Spleen (tissue), 7 donors: ENCODE measurements around the gene SOX5.

Experiments used
- POLR2A ChIP-seq, 3 donors: fragments of 450-650 bp; IDR thresholded peaks; one replicate each; pipeline ENCODE4 v1.5.1; 2017; ENCODE audit warnings: antibody characterized with exemption in 3 of 3, mild to moderate bottlenecking in 1 of 3
- POLR2AphosphoS5 ChIP-seq, 3 donors: sonication (generic); formaldehyde crosslinking; IDR thresholded peaks; one replicate each; pipeline ENCODE4 v1.5.1; 2017; ENCODE audit warnings: antibody characterized with exemption in 3 of 3
- TF ChIP-seq, protein P1 (sequence below), 11 experiments: fragments of 200-600 bp in 7 of 11; fragments of 450-650 bp in 4 of 11; sonication (generic) in 4 of 11; IDR thresholded peaks in 8 of 11; conservative IDR thresholded peaks in 3 of 11; 1 replicate in 7 of 11; 2 replicates in 4 of 11; pipeline versions ENCODE4 v1.4.0 to v1.8.0; 2016 to 2021; ENCODE audit warnings: antibody characterized with exemption in 11 of 11, inconsistent platforms in 4 of 11, mild to moderate bottlenecking in 1 of 11
- donor health status: DM: no; HTN: no; CAD: no; lungs with moderate emphysema.
- donor health status: DM: no; HTN: no; CAD: no.
- donor health status: DM: no; HTN: no; CAD: no.

DNA sequence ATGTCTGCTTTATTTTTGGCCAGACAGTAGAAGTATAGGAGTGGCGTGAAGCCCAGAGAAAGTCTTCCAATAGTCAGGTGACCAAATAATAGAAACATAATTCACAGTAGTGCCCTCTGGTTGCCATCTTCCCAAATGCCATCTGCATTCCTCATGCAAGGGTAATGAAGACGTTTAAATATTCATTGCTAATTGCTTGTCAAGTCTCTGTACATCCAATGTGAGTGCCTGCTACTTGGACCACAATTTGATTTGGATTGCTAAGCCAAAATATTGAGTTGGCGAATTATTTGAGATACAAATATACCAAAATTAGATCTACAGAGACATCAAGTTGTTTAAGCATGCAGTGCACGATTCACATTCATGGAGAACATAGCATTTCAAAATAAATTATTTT lies 402.7 kb downstream of the SOX5 start:
- TF ChIP-seq, protein P1, sequence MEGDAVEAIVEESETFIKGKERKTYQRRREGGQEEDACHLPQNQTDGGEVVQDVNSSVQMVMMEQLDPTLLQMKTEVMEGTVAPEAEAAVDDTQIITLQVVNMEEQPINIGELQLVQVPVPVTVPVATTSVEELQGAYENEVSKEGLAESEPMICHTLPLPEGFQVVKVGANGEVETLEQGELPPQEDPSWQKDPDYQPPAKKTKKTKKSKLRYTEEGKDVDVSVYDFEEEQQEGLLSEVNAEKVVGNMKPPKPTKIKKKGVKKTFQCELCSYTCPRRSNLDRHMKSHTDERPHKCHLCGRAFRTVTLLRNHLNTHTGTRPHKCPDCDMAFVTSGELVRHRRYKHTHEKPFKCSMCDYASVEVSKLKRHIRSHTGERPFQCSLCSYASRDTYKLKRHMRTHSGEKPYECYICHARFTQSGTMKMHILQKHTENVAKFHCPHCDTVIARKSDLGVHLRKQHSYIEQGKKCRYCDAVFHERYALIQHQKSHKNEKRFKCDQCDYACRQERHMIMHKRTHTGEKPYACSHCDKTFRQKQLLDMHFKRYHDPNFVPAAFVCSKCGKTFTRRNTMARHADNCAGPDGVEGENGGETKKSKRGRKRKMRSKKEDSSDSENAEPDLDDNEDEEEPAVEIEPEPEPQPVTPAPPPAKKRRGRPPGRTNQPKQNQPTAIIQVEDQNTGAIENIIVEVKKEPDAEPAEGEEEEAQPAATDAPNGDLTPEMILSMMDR (IDR thresholded peaks at IDR 0.05 in 8 of 11, conservative IDR thresholded peaks at IDR 0.05 in 3 of 11), result no peak
- TF ChIP-seq POLR2A (IDR thresholded peaks at IDR 0.05), result no peak
- no peak for TF ChIP-seq POLR2AphosphoS5 (IDR thresholded peaks at IDR 0.05)
